ENCODE data around the gene ARID3A.

DNA sequence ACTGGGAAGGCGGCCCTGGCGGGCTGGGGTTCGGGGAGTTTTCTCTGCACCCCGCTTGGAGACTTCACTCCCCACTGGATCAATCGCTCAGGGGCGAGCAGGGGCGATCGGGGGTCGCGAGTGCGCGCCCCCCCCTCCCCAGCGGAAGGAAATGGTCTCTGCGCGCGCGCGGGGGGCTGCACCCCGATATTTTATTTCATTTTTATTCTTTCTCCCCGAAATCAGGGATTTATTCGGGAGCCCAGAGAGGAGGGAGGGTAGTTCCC lies 421 bp downstream of the ARID3A start:
- TF ChIP-seq, protein P1, sequence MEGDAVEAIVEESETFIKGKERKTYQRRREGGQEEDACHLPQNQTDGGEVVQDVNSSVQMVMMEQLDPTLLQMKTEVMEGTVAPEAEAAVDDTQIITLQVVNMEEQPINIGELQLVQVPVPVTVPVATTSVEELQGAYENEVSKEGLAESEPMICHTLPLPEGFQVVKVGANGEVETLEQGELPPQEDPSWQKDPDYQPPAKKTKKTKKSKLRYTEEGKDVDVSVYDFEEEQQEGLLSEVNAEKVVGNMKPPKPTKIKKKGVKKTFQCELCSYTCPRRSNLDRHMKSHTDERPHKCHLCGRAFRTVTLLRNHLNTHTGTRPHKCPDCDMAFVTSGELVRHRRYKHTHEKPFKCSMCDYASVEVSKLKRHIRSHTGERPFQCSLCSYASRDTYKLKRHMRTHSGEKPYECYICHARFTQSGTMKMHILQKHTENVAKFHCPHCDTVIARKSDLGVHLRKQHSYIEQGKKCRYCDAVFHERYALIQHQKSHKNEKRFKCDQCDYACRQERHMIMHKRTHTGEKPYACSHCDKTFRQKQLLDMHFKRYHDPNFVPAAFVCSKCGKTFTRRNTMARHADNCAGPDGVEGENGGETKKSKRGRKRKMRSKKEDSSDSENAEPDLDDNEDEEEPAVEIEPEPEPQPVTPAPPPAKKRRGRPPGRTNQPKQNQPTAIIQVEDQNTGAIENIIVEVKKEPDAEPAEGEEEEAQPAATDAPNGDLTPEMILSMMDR (IDR thresholded peaks at IDR 0.05), result no peak
- no peak for TF ChIP-seq POLR2AphosphoS5 (IDR thresholded peaks at IDR 0.05)
- TF ChIP-seq POLR2A (IDR thresholded peaks at IDR 0.05), result no peak
